ENCODE measurements around the gene JARID2. TPM values are rescaled to one million over a fixed set of nuclear protein-coding genes. Genes with fewer than 3 reads are reported as not detected.
A peak's percentile ranks its signal among the peaks of the same experiment; 100 is the strongest.

JARID2 gene
- total RNA-seq, 3 donors from 2014 or later, result 10.6 to 11.8 (median 11.4) TPM

DNA sequence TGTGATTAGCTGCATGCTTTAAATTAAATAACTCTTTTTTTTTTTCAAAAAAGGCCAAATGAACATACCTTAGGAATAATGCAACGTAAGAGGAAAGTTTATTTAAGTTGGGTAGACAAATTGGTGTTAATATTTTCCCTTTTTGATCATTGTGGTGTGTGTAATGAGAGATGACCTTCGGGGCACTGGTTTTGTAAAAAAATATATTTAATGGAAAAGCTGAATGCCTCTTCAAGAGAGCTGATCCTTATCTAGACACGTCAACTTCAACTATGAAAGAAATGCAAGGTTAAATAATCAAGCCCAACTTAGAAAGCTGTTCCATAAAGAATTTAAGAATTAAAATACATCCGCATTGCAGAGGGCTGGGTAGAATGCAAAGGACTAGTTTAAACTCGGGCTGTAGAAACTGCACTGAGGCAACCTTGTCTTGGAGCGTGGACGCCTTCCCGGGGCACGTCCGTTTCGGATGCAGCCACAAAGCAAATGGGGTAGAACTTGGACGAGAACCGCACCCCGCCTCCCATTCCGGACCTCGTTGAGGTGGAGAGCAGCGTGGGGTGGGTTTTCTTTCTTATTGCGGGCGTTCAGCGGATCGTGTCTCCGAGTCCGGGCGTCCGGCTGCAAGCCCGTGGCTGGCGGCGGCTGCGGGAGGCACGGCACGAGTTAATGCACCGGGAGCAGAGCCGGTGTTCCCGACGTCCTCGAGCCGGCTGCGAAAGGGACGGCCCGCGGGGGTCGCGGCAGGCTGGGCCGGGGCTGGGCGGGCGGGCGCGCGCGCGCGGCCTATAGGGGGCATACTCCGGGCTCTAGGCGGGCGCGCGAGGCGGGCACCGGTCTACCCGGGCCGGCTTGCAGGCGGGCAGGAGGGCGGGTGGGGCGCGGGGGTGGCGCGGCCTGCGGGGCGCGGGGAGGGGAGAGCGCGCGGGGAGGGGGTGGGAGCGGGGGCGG is 1.9 kb downstream of the JARID2 start:
- Histone ChIP-seq H3K4me1 (ENCODE audit: low read depth) (peaks cover 20% of the 10 kb centered on the region), H3K4me3 (peak overlapping the region; percentile 61), H3K9me3 (no peaks in the 10 kb centered on the region), H3K36me3 (ENCODE audit: low read depth) (no peaks in the 10 kb centered on the region)
- intact Hi-C loops (cut with DNase I, micrococcal nuclease), result no loop called here
- ATAC-seq (no peak), DNase-seq (peak; percentile 71 to 81 (median 78))
- TF ChIP-seq, protein P1, sequence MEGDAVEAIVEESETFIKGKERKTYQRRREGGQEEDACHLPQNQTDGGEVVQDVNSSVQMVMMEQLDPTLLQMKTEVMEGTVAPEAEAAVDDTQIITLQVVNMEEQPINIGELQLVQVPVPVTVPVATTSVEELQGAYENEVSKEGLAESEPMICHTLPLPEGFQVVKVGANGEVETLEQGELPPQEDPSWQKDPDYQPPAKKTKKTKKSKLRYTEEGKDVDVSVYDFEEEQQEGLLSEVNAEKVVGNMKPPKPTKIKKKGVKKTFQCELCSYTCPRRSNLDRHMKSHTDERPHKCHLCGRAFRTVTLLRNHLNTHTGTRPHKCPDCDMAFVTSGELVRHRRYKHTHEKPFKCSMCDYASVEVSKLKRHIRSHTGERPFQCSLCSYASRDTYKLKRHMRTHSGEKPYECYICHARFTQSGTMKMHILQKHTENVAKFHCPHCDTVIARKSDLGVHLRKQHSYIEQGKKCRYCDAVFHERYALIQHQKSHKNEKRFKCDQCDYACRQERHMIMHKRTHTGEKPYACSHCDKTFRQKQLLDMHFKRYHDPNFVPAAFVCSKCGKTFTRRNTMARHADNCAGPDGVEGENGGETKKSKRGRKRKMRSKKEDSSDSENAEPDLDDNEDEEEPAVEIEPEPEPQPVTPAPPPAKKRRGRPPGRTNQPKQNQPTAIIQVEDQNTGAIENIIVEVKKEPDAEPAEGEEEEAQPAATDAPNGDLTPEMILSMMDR (IDR thresholded peaks at IDR 0.05), result no peak

DNA sequence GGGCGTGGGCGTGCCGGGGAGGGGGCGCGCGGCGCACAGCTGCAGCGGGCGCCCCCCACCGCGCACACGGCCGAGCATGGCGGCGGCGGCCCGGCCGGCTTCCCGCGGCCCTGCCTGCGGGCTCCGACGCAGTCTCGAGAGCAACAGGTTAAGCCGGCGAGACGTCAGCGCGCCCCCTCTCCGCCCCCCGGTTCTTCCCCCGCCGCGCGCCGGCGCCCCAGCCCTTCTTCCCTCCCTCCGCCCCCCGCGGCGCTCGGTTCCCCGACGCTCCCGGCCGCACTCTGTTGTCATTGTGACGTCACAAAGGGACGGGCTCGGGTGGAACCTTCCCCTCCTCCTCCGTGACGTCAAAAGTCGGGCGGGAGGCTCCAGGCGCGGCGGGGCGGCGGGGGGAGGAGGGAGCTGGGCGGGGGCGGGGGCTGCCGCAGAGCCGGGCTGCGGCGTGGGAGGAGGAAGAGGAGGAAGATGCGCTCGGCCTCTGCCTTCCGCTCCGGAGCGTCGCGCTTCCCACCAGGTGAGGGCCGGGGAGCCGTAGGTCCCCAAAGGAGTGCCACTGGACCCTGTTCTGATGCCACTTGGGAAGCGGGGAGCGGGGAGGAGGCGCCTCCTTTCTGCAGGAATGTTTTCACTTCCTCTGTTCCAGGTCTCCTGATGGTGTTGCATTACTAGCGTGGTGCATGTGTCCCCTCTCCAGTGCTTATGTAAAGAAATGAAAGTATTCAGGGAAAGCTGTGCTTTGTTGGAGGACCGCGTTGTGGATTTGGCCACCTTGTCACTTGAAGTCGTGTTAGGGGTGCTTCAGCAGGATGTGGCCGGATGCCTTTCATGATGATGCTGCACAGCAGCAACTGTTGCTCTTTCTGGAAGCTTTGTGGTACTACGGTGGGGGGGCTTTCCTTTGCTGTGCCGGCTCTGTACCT is 2.8 kb downstream of the JARID2 start:
- intact Hi-C loops (cut with DNase I, micrococcal nuclease), result no loop called here
- ATAC-seq, result peak; percentile 66
- TF ChIP-seq, protein P1 (IDR thresholded peaks at IDR 0.05), result no peak
- peak; percentile 96 to 98 (median 96) for DNase-seq
- peak overlapping the region; percentile 61 for H3K4me3 ChIP-seq
- no peaks in the 10 kb centered on the region for H3K9me3 ChIP-seq
- no peaks in the 10 kb centered on the region for H3K36me3 ChIP-seq (ENCODE audit: low read depth)
- H3K4me1 ChIP-seq (ENCODE audit: low read depth), result peaks cover 28% of the 10 kb centered on the region

- Histone ChIP-seq H3K36me3 (ENCODE audit: low read depth) (no peaks in the 10 kb centered on the region), H3K4me1 (ENCODE audit: low read depth) (peaks cover 29% of the 10 kb centered on the region), H3K4me3 (no peak overlapping the region), H3K9me3 (no peaks in the 10 kb centered on the region)
- no peak for ATAC-seq
- TF ChIP-seq, protein P1 (IDR thresholded peaks at IDR 0.05), result no peak
- peak in 1 of 3 donors; percentile 36 for DNase-seq
- intact Hi-C loops (cut with DNase I, micrococcal nuclease), result no loop called here
Measured at GRCh38 chr6:15249371-15250019, 3.6 kb downstream of the JARID2 start.

GRCh38 chr6:15250187-15251168 is 4.6 kb downstream of the JARID2 start:
- TF ChIP-seq, protein P1 (IDR thresholded peaks at IDR 0.05), result no peak
- Histone ChIP-seq H3K9me3 (no peaks in the 10 kb centered on the region), H3K4me1 (ENCODE audit: low read depth) (peaks cover 32% of the 10 kb centered on the region), H3K4me3 (no peak overlapping the region), H3K36me3 (ENCODE audit: low read depth) (no peaks in the 10 kb centered on the region)
- ATAC-seq, result no peak
- intact Hi-C loops (cut with DNase I, micrococcal nuclease), result no loop called here
- DNase-seq, result no peak

Data from mucosa of descending colon (tissue), 3 donors.